DOHH2 (cell line): Measurements from ENCODE around the gene CCDC117.

Source experiments
- H3F3A ChIP-seq: fragments of 200-600 bp; sonication (generic), shearing (Covaris generic); 2 replicates; pipeline ENCODE4 v1.6.0; 2016; ENCODE audit warnings: antibody characterized with exemption, mild to moderate bottlenecking; ENCODE audit not compliant: control insufficient read depth, insufficient read depth
- H3K27ac ChIP-seq: fragments of 200-600 bp; sonication (generic); 2 replicates; pipeline ENCODE4 v1.5.1; 2014; ENCODE audit warnings: low read depth, mild to moderate bottlenecking, low read length, moderate library complexity
- H3K27me3 ChIP-seq: fragments of 200-600 bp; sonication (generic); 2 replicates; pipeline ENCODE4 v1.6.1; 2014; ENCODE audit warnings: mild to moderate bottlenecking, low read length, mixed read lengths; ENCODE audit not compliant: control insufficient read depth
- H3K36me3 ChIP-seq: fragments of 200-600 bp; sonication (generic); 2 replicates; pipeline ENCODE4 v1.6.1; 2014; ENCODE audit warnings: mild to moderate bottlenecking, low read length, moderate library complexity, mixed read lengths; ENCODE audit not compliant: control insufficient read depth
- H3K4me1 ChIP-seq: fragments of 200-600 bp; sonication (generic); 2 replicates; pipeline ENCODE4 v1.6.1; 2014; ENCODE audit warnings: mild to moderate bottlenecking, low read length, mixed read lengths; ENCODE audit not compliant: control insufficient read depth
- H3K4me2 ChIP-seq: fragments of 200-600 bp; sonication (generic); 2 replicates; pipeline ENCODE4 v1.6.0; 2014; ENCODE audit warnings: mild to moderate bottlenecking, low read length, moderate library complexity
- H3K4me3 ChIP-seq: fragments of 200-600 bp; sonication (generic); 2 replicates; pipeline ENCODE4 v1.5.1; 2014; ENCODE audit warnings: mild to moderate bottlenecking, low read length, mixed read lengths
- H3K79me2 ChIP-seq: fragments of 200-600 bp; sonication (generic); 2 replicates; pipeline ENCODE4 v1.6.1; 2014; ENCODE audit warnings: mild to moderate bottlenecking, low read length, mixed read lengths; ENCODE audit not compliant: control insufficient read depth
- H3K9me2 ChIP-seq: fragments of 200-600 bp; sonication (generic); replicated peaks from 2 replicates; pipeline ENCODE4 v1.6.1; 2014; ENCODE audit warnings: mild to moderate bottlenecking, low read length, mixed read lengths; ENCODE audit not compliant: control insufficient read depth
- H3K9me3 ChIP-seq: fragments of 200-600 bp; sonication (generic); 2 replicates; pipeline ENCODE4 v1.6.1; 2014; ENCODE audit warnings: antibody characterized with exemption, low read length, mixed read lengths; ENCODE audit not compliant: control insufficient read depth, insufficient read depth
- H4K20me1 ChIP-seq: fragments of 200-600 bp; sonication (generic); 2 replicates; pipeline ENCODE4 v1.6.0; 2014; ENCODE audit warnings: low read depth, mild to moderate bottlenecking, antibody characterized with exemption, low read length, moderate library complexity; ENCODE audit not compliant: control insufficient read depth, insufficient read depth
- CTCF ChIP-seq: fragments of 200-600 bp; sonication (generic); IDR thresholded peaks from one replicate; pipeline ENCODE4 v1.5.1; 2014; ENCODE audit warnings: antibody characterized with exemption, mild to moderate bottlenecking, low read depth, low read length; ENCODE audit not compliant: poor library complexity, severe bottlenecking
- EZH2phosphoT487 ChIP-seq: fragments of 200-600 bp; sonication (generic); IDR thresholded peaks from 2 replicates; pipeline ENCODE4 v1.6.1; 2017; ENCODE audit warnings: borderline replicate concordance, mild to moderate bottlenecking, antibody characterized with exemption, low read length, moderate library complexity, mixed read lengths

CCDC117 gene

GRCh38 chr22:28817919-28818859 lies 45.7 kb downstream of the CCDC117 start:
- Histone ChIP-seq H3K4me2 (peak overlapping the region; percentile 44), H3K4me3 (peak overlapping the region; percentile 11; the same call in 1 of the 2 replicates)

GRCh38 chr22:28819253-28820096 lies 47.0 kb downstream of the CCDC117 start:
- Histone ChIP-seq H3K9me3 (no peaks in the 10 kb centered on the region), H3K4me1 (peaks cover 57% of the 10 kb centered on the region), H3K79me2 (no peaks in the 10 kb centered on the region), H3F3A (peaks cover 3% of the 10 kb centered on the region; the same call in 1 of the 2 replicates), H4K20me1 (no peaks in the 10 kb centered on the region), H3K27me3 (no peaks in the 10 kb centered on the region), H3K4me3 (no peak overlapping the region), H3K4me2 (peak overlapping the region; percentile 44), H3K9me2 (no peaks in the 10 kb centered on the region), H3K27ac (no peak overlapping the region), H3K36me3 (no peaks in the 10 kb centered on the region)
- TF ChIP-seq EZH2phosphoT487 = no peak

More at GRCh38 chr22:28817919-28818859, 45.7 kb downstream of the CCDC117 start:
- H3K27me3 ChIP-seq = no peaks in the 10 kb centered on the region
- no peaks in the 10 kb centered on the region for H3K9me3 ChIP-seq
- H3F3A ChIP-seq = peaks cover 3% of the 10 kb centered on the region; the same call in 1 of the 2 replicates
- no peaks in the 10 kb centered on the region for H3K79me2 ChIP-seq
- H3K36me3 ChIP-seq = no peaks in the 10 kb centered on the region
- TF ChIP-seq EZH2phosphoT487 (no peak), CTCF (no peak)
- no peak overlapping the region for H3K27ac ChIP-seq
- H4K20me1 ChIP-seq = no peaks in the 10 kb centered on the region
- H3K9me2 ChIP-seq = no peaks in the 10 kb centered on the region
- peaks cover 52% of the 10 kb centered on the region for H3K4me1 ChIP-seq

GRCh38 chr22:28820885-28821284 lies 48.4 kb downstream of the CCDC117 start:
- H3K4me3 ChIP-seq = no peak overlapping the region
- H3K79me2 ChIP-seq = no peaks in the 10 kb centered on the region
- H3F3A ChIP-seq = peaks cover 3% of the 10 kb centered on the region; the same call in 1 of the 2 replicates
- no peak overlapping the region for H3K4me2 ChIP-seq
- H3K9me2 ChIP-seq = no peaks in the 10 kb centered on the region
- no peak for TF ChIP-seq EZH2phosphoT487
- TF ChIP-seq CTCF = no peak
- H3K27ac ChIP-seq = no peak overlapping the region
- no peaks in the 10 kb centered on the region for H4K20me1 ChIP-seq
- peaks cover 59% of the 10 kb centered on the region for H3K4me1 ChIP-seq
- no peaks in the 10 kb centered on the region for H3K27me3 ChIP-seq
- no peaks in the 10 kb centered on the region for H3K36me3 ChIP-seq
- no peaks in the 10 kb centered on the region for H3K9me3 ChIP-seq
